Caco-2 (cell line): ENCODE data around the gene CACNA2D2. TPM values are rescaled to one million over a fixed set of nuclear protein-coding genes. Genes with fewer than 3 reads are reported as not detected.

Experiments
- BruUV-seq: library from RNA; stranded (reverse); fragments of 400-500 nt; replicated peaks from 2 replicates; lab custom pipeline; 2021; lab: Mats Ljungman, UMichigan
- CTCF ChIA-PET: fragments of 300-600 bp; sonication (Branson Sonifier 250); formaldehyde crosslinking; loops from one replicate; lab custom pipeline; 2022; ENCODE audit warnings: antibody characterized with exemption; lab: Charles Lee
- POLR2A ChIA-PET: fragments of 300-600 bp; sonication (Branson Sonifier 250); formaldehyde crosslinking; loops from one replicate; lab custom pipeline; 2022; ENCODE audit warnings: antibody characterized with exemption; lab: Charles Lee
- DNase-seq, 2 experiments: peaks; one replicate each; pipeline versions ENCODE4 v3.0.0 to v3.0.0-alpha.2; 2020 to 2022
- H3K27me3 ChIP-seq: replicated peaks from 2 replicates; pipeline ENCODE4 v1.6.0; 2011; ENCODE audit warnings: low read length; ENCODE audit not compliant: control insufficient read depth, insufficient read depth
- H3K36me3 ChIP-seq: 2 replicates; pipeline ENCODE4 v1.5.1; 2011; ENCODE audit warnings: low read length; ENCODE audit not compliant: control insufficient read depth, insufficient read depth
- H3K4me1 ChIP-seq: fragments of 250-450 bp; sonication (Bioruptor Pico); 2 replicates; pipeline ENCODE4 v1.5.1; 2020; ENCODE audit warnings: mild to moderate bottlenecking
- H3K4me3 ChIP-seq: 2 replicates; pipeline ENCODE4 v1.5.1; 2011; ENCODE audit warnings: low read depth, mild to moderate bottlenecking, control low read depth, low read length
- H3K9me3 ChIP-seq: fragments of 250-450 bp; sonication (Bioruptor Pico); 2 replicates; pipeline ENCODE4 v1.5.1; 2020; ENCODE audit warnings: mild to moderate bottlenecking, moderate library complexity
- H3K27ac Mint-ChIP-seq: one replicate; pipeline ENCODE4 v1.8.0; 2022; ENCODE audit warnings: mixed read lengths; ENCODE audit not compliant: unreplicated experiment
- H3K27me3 Mint-ChIP-seq: one replicate; pipeline ENCODE4 v1.8.0; 2022; ENCODE audit warnings: mixed read lengths; ENCODE audit not compliant: insufficient read depth, unreplicated experiment
- H3K36me3 Mint-ChIP-seq: one replicate; pipeline ENCODE4 v1.8.0; 2022; ENCODE audit warnings: mild to moderate bottlenecking, mixed read lengths; ENCODE audit not compliant: insufficient read depth, unreplicated experiment
- H3K4me1 Mint-ChIP-seq: one replicate; pipeline ENCODE4 v1.8.0; 2022; ENCODE audit warnings: low read depth, mixed read lengths; ENCODE audit not compliant: unreplicated experiment
- H3K4me3 Mint-ChIP-seq: one replicate; pipeline ENCODE4 v1.8.0; 2022; ENCODE audit warnings: mild to moderate bottlenecking, moderate library complexity, mixed read lengths; ENCODE audit not compliant: unreplicated experiment
- H3K9me3 Mint-ChIP-seq: one replicate; pipeline ENCODE4 v1.8.0; 2022; ENCODE audit warnings: mixed read lengths; ENCODE audit not compliant: unreplicated experiment
- CTCF ChIP-seq, 2 experiments: fragments of 200-600 bp in 1 of 2; IDR thresholded peaks; 1 replicate in 1 of 2; 2 replicates in 1 of 2; pipeline versions ENCODE4 v1.5.1 to v1.8.0; 2011 to 2022; ENCODE audit warnings: antibody characterized with exemption in 1 of 2, control low read depth in 1 of 2, inconsistent platforms in 1 of 2, low read depth in 1 of 2, low read length in 1 of 2, mild to moderate bottlenecking in 1 of 2, moderate library complexity in 1 of 2; ENCODE audit not compliant: insufficient read depth in 1 of 2, severe bottlenecking in 1 of 2, unreplicated experiment in 1 of 2
- intact Hi-C: fragments of 100-400 bp; cut with micrococcal nuclease; formaldehyde crosslinking; loops from one replicate; pipeline ENCODE4 v1.10.0; 2022; ENCODE audit not compliant: unreplicated experiment
- total RNA-seq: library from RNA; stranded (reverse); gene quantifications from 2 replicates; pipeline ENCODE4 v1.2.3, GENCODE V29; 2022

The CACNA2D2 gene
- total RNA-seq, 1 experiment from 2014 or later: 0.25 TPM

GRCh38 chr3:50532062-50532705 lies 28.8 kb upstream of the CACNA2D2 start:
- CTCF ChIA-PET: interaction anchor here (1.4 kb wide), 1 partner anchor 10 kb away, joined by 4 read pairs; no protein-coding TSS in a partner anchor
- no peaks in the 10 kb centered on the region for H3K36me3 ChIP-seq

GRCh38 chr3:50531201-50531600 lies 27.8 kb upstream of the CACNA2D2 start:
- CTCF ChIA-PET: interaction anchor here (1.4 kb wide), 1 partner anchor 11 kb away, joined by 4 read pairs; no protein-coding TSS in a partner anchor

More at GRCh38 chr3:50532062-50532705, 28.8 kb upstream of the CACNA2D2 start:
- H3K4me1 Mint-ChIP-seq: no peaks in the 10 kb centered on the region
- BruUV-seq: no TSS peak
- H3K4me3 Mint-ChIP-seq: no peak overlapping the region
- no peaks in the 10 kb centered on the region for H3K36me3 Mint-ChIP-seq
- intact Hi-C loops: no loop called here
- peaks cover 2% of the 10 kb centered on the region for H3K27me3 ChIP-seq
- H3K4me3 ChIP-seq: no peak overlapping the region
- H3K27ac Mint-ChIP-seq: no peak overlapping the region
- peaks cover 36% of the 10 kb centered on the region for H3K27me3 Mint-ChIP-seq
- POLR2A ChIA-PET: no interaction called here
- no peak for TF ChIP-seq CTCF (IDR thresholded peaks at IDR 0.05; ENCODE audit: insufficient read depth in 1 of 2, low read depth in 1 of 2, low read length in 1 of 2, severe bottlenecking in 1 of 2, unreplicated experiment in 1 of 2)
- no peaks in the 10 kb centered on the region for H3K9me3 Mint-ChIP-seq
- no peak for DNase-seq
- H3K9me3 ChIP-seq: no peaks in the 10 kb centered on the region
- H3K4me1 ChIP-seq: peaks cover 4% of the 10 kb centered on the region; the same call in 1 of the 2 replicates

More at GRCh38 chr3:50531201-50531600, 27.8 kb upstream of the CACNA2D2 start:
- POLR2A ChIA-PET: no interaction called here
- Mint-ChIP-seq H3K9me3 (no peaks in the 10 kb centered on the region), H3K27ac (no peak overlapping the region), H3K4me1 (no peaks in the 10 kb centered on the region), H3K4me3 (no peak overlapping the region), H3K36me3 (no peaks in the 10 kb centered on the region), H3K27me3 (peaks cover 29% of the 10 kb centered on the region)
- Histone ChIP-seq H3K9me3 (no peaks in the 10 kb centered on the region), H3K4me3 (no peak overlapping the region), H3K4me1 (peaks cover 4% of the 10 kb centered on the region; the same call in 1 of the 2 replicates), H3K36me3 (no peaks in the 10 kb centered on the region), H3K27me3 (peaks cover 2% of the 10 kb centered on the region)
- BruUV-seq: no TSS peak
- intact Hi-C loops: no loop called here
- no peak for TF ChIP-seq CTCF (IDR thresholded peaks at IDR 0.05; ENCODE audit: insufficient read depth in 1 of 2, low read depth in 1 of 2, low read length in 1 of 2, severe bottlenecking in 1 of 2, unreplicated experiment in 1 of 2)
- no peak for DNase-seq
